Neural progenitor cell (in vitro differentiated cells): ENCODE measurements around the gene PRCP. TPM values are rescaled to one million over a fixed set of nuclear protein-coding genes. Genes with fewer than 3 reads are reported as not detected.

Experiments
- DNase-seq: peaks from one replicate; pipeline ENCODE4 v3.0.0-alpha.2; 2016; ENCODE audit warnings: low spot score
- H2AFZ ChIP-seq: fragments of 200-600 bp; sonication (generic); replicated peaks from 2 replicates; pipeline ENCODE4 v1.6.1; 2016; ENCODE audit warnings: antibody characterized with exemption
- H3F3A ChIP-seq: fragments of 200-600 bp; sonication (generic); 2 replicates; pipeline ENCODE4 v1.6.1; 2016; ENCODE audit warnings: antibody characterized with exemption, low read depth
- H3K27ac ChIP-seq: fragments of 200-600 bp; sonication (generic); 2 replicates; pipeline ENCODE4 v1.5.1; 2016; ENCODE audit warnings: mild to moderate bottlenecking
- H3K27me3 ChIP-seq: fragments of 200-600 bp; sonication (generic); 2 replicates; pipeline ENCODE4 v1.6.1; 2016; ENCODE audit warnings: mild to moderate bottlenecking, moderate library complexity
- H3K36me3 ChIP-seq: fragments of 200-600 bp; sonication (generic); 2 replicates; pipeline ENCODE4 v1.5.1; 2016
- H3K4me1 ChIP-seq: fragments of 200-600 bp; sonication (generic); 2 replicates; pipeline ENCODE4 v1.6.1; 2016; ENCODE audit warnings: mixed run types
- H3K4me2 ChIP-seq: fragments of 200-600 bp; sonication (generic); 2 replicates; pipeline ENCODE4 v1.6.1; 2016
- H3K4me3 ChIP-seq: fragments of 200-600 bp; sonication (generic); 2 replicates; pipeline ENCODE4 v1.5.1; 2016
- H3K79me2 ChIP-seq: fragments of 200-600 bp; sonication (generic); 2 replicates; pipeline ENCODE4 v1.6.1; 2016; ENCODE audit warnings: low read depth
- H3K9ac ChIP-seq: fragments of 200-600 bp; sonication (generic); 2 replicates; pipeline ENCODE4 v1.6.1; 2016
- H3K9me3 ChIP-seq: fragments of 200-600 bp; sonication (generic); 2 replicates; pipeline ENCODE4 v1.5.1; 2016; ENCODE audit warnings: low read depth
- H4K20me1 ChIP-seq: fragments of 200-600 bp; sonication (generic); 2 replicates; pipeline ENCODE4 v1.6.1; 2016; ENCODE audit warnings: low read depth
- H3K27ac Mint-ChIP-seq: 3 replicates; pipeline ENCODE4 v1.8.0; 2021; ENCODE audit warnings: mixed read lengths
- H3K27me3 Mint-ChIP-seq: 2 replicates; pipeline ENCODE4 v1.8.0; 2022; ENCODE audit warnings: low read depth, mild to moderate bottlenecking, inconsistent platforms, moderate library complexity, mixed read lengths; ENCODE audit not compliant: insufficient read depth
- H3K36me3 Mint-ChIP-seq: 3 replicates; pipeline ENCODE4 v1.8.0; 2021; ENCODE audit warnings: mixed read lengths
- H3K4me1 Mint-ChIP-seq: 3 replicates; pipeline ENCODE4 v1.8.0; 2021; ENCODE audit warnings: mixed read lengths
- H3K4me3 Mint-ChIP-seq: 3 replicates; pipeline ENCODE4 v1.8.0; 2021; ENCODE audit warnings: mild to moderate bottlenecking, moderate library complexity, mixed read lengths
- H3K9me3 Mint-ChIP-seq: 3 replicates; pipeline ENCODE4 v1.8.0; 2020; ENCODE audit warnings: mixed read lengths
- CTCF ChIP-seq: fragments of 200-600 bp; sonication (generic); IDR thresholded peaks from 2 replicates; pipeline ENCODE4 v1.5.1; 2017; ENCODE audit warnings: antibody characterized with exemption, mild to moderate bottlenecking
- EZH2 ChIP-seq: fragments of 200-600 bp; sonication (generic); IDR thresholded peaks from 2 replicates; pipeline ENCODE4 v1.6.1; 2017; ENCODE audit warnings: antibody characterized with exemption, mild to moderate bottlenecking, moderate library complexity
- EZH2phosphoT487 ChIP-seq: fragments of 200-600 bp; sonication (generic); IDR thresholded peaks from 2 replicates; pipeline ENCODE4 v1.6.1; 2017; ENCODE audit warnings: antibody characterized with exemption
- total RNA-seq: library from RNA; depleted of rRNA; stranded (reverse); fragments of >200 nt; gene quantifications from 2 replicates; pipeline ENCODE4 v1.2.3, GENCODE V29; 2015; ENCODE audit warnings: low replicate concordance

The PRCP gene
- total RNA-seq, 1 donor from 2014 or later = 67.4 TPM

GRCh38 chr11:82787981-82788380 lies 112.2 kb downstream of the PRCP start:
- H3K4me3 Mint-ChIP-seq = no peak overlapping the region
- peak overlapping the region; percentile 19 for H3K27ac Mint-ChIP-seq
- no peaks in the 10 kb centered on the region for H3K36me3 Mint-ChIP-seq
- H3K27me3 Mint-ChIP-seq = peaks cover 2% of the 10 kb centered on the region
- Histone ChIP-seq H3K4me1 (no peaks in the 10 kb centered on the region), H3K9me3 (no peaks in the 10 kb centered on the region), H4K20me1 (no peaks in the 10 kb centered on the region), H3K27ac (no peak overlapping the region), H3K4me3 (no peak overlapping the region), H3K79me2 (no peaks in the 10 kb centered on the region), H3K27me3 (peaks cover 72% of the 10 kb centered on the region), H3K36me3 (no peaks in the 10 kb centered on the region), H3K9ac (no peak overlapping the region), H3F3A (no peaks in the 10 kb centered on the region), H3K4me2 (no peak overlapping the region), H2AFZ (no peak overlapping the region)
- DNase-seq = no peak
- peaks cover 4% of the 10 kb centered on the region for H3K9me3 Mint-ChIP-seq
- H3K4me1 Mint-ChIP-seq = peaks cover 19% of the 10 kb centered on the region
- TF ChIP-seq EZH2 (no peak), CTCF (no peak), EZH2phosphoT487 (no peak)

GRCh38 chr11:82786836-82787235 lies 113.4 kb downstream of the PRCP start:
- TF ChIP-seq CTCF = no peak
- no peak for TF ChIP-seq EZH2phosphoT487
- TF ChIP-seq EZH2 = no peak
- H4K20me1 ChIP-seq = no peaks in the 10 kb centered on the region
- Mint-ChIP-seq H3K27ac (no peak overlapping the region), H3K4me3 (no peak overlapping the region), H3K27me3 (peaks cover 2% of the 10 kb centered on the region), H3K36me3 (peaks cover 1% of the 10 kb centered on the region), H3K9me3 (peaks cover 10% of the 10 kb centered on the region), H3K4me1 (peaks cover 19% of the 10 kb centered on the region)
- H3K27me3 ChIP-seq = peaks cover 66% of the 10 kb centered on the region
- H2AFZ ChIP-seq = no peak overlapping the region
- H3K9me3 ChIP-seq = no peaks in the 10 kb centered on the region
- no peak overlapping the region for H3K4me3 ChIP-seq
- H3K4me1 ChIP-seq = no peaks in the 10 kb centered on the region
- no peaks in the 10 kb centered on the region for H3K79me2 ChIP-seq
- H3K27ac ChIP-seq = no peak overlapping the region
- no peak overlapping the region for H3K4me2 ChIP-seq
- DNase-seq = no peak
- no peaks in the 10 kb centered on the region for H3K36me3 ChIP-seq
- no peak overlapping the region for H3K9ac ChIP-seq
- H3F3A ChIP-seq = no peaks in the 10 kb centered on the region

GRCh38 chr11:82786001-82786400 lies 114.2 kb downstream of the PRCP start:
- Mint-ChIP-seq H3K4me1 (peaks cover 17% of the 10 kb centered on the region), H3K27me3 (peaks cover 2% of the 10 kb centered on the region), H3K4me3 (no peak overlapping the region), H3K27ac (no peak overlapping the region), H3K9me3 (peaks cover 13% of the 10 kb centered on the region), H3K36me3 (peaks cover 1% of the 10 kb centered on the region)
- no peaks in the 10 kb centered on the region for H3K4me1 ChIP-seq
- no peaks in the 10 kb centered on the region for H3K79me2 ChIP-seq
- H3K9me3 ChIP-seq = no peaks in the 10 kb centered on the region
- no peak for DNase-seq
- no peaks in the 10 kb centered on the region for H4K20me1 ChIP-seq
- H2AFZ ChIP-seq = no peak overlapping the region
- no peak overlapping the region for H3K4me3 ChIP-seq
- H3K4me2 ChIP-seq = no peak overlapping the region
- peaks cover 58% of the 10 kb centered on the region for H3K27me3 ChIP-seq
- no peak overlapping the region for H3K27ac ChIP-seq
- no peaks in the 10 kb centered on the region for H3F3A ChIP-seq
- H3K36me3 ChIP-seq = no peaks in the 10 kb centered on the region
- H3K9ac ChIP-seq = no peak overlapping the region
- no peak for TF ChIP-seq EZH2phosphoT487

- H3K4me3 Mint-ChIP-seq = no peak overlapping the region
- Histone ChIP-seq H3K36me3 (no peaks in the 10 kb centered on the region), H3K27me3 (peaks cover 50% of the 10 kb centered on the region), H3K9me3 (no peaks in the 10 kb centered on the region), H3K9ac (no peak overlapping the region), H3F3A (no peaks in the 10 kb centered on the region), H3K4me2 (no peak overlapping the region), H4K20me1 (no peaks in the 10 kb centered on the region), H3K4me3 (no peak overlapping the region), H3K79me2 (no peaks in the 10 kb centered on the region), H3K4me1 (no peaks in the 10 kb centered on the region), H3K27ac (no peak overlapping the region), H2AFZ (no peak overlapping the region)
- H3K4me1 Mint-ChIP-seq = peaks cover 2% of the 10 kb centered on the region
- peaks cover 13% of the 10 kb centered on the region for H3K9me3 Mint-ChIP-seq
- no peak overlapping the region for H3K27ac Mint-ChIP-seq
- peaks cover 3% of the 10 kb centered on the region for H3K27me3 Mint-ChIP-seq
- no peak for DNase-seq
- H3K36me3 Mint-ChIP-seq = peaks cover 1% of the 10 kb centered on the region
- no peak for TF ChIP-seq EZH2
- no peak for TF ChIP-seq CTCF
- TF ChIP-seq EZH2phosphoT487 = no peak
These were observed 117.3 kb downstream of the PRCP start for GRCh38 chr11:82782825-82783374.
